Measurements from ENCODE around the gene ACOXL. TPM values are rescaled to one million over a fixed set of nuclear protein-coding genes. Genes with fewer than 3 reads are reported as not detected.

Gene ACOXL
- polyA plus RNA-seq, 3 donors = 0.35 TPM; not detected in 2

DNA sequence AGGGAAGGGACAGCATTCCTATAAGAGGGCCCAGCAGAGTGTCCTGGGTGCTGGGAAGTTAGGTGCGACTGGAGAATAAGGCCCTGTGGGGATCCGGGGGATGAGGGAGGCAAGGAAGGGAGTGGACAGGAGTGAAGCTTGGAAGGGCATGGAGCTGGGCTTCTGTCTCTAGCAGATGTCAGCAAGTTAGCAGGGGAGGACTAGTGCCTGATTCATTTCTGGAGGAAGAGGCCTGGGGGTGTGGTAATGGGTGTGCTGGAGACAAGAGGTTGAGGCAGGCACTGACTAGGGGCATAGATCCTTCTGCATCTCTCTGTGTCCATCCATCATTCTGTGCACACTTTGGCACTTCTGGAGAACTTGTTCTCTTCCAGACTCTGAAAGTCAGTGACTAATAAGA, 134.7 kb downstream of the ACOXL start:
- DNase-seq = no peak
- Histone ChIP-seq H3K27me3 (ENCODE audit: control insufficient read depth in 2 of 2, insufficient read depth in 2 of 2, low read length in 2 of 2) (no peaks in the 10 kb centered on the region), H3K4me1 (ENCODE audit: control insufficient read depth in 1 of 2, insufficient read depth in 2 of 2, low read length in 2 of 2) (peaks cover 7 to 8% of the 10 kb centered on the region in 2 donors), H3K27ac (ENCODE audit: low read depth in 1 of 2, low read length in 2 of 2) (no peak overlapping the region), H2AFZ (ENCODE audit: insufficient read depth, low read depth, low read length, poor library complexity, severe bottlenecking) (no peak overlapping the region), H3K9ac (ENCODE audit: insufficient read depth, low read length, poor library complexity, severe bottlenecking) (no peak overlapping the region), H3K4me2 (replicated peaks; ENCODE audit: extremely low read depth, low read length, poor library complexity, severe bottlenecking) (no peak overlapping the region), H4K20me1 (ENCODE audit: insufficient read depth, low read length) (no peaks in the 10 kb centered on the region), H3K9me3 (replicated peaks in 1 of 2; ENCODE audit: control insufficient read depth in 1 of 2, insufficient read depth in 1 of 2, low read length in 2 of 2) (no peaks in the 10 kb centered on the region), H3K79me2 (ENCODE audit: insufficient read depth, low read length) (no peaks in the 10 kb centered on the region), H3K36me3 (replicated peaks in 1 of 2; ENCODE audit: control insufficient read depth in 1 of 2, insufficient read depth in 2 of 2, low read length in 2 of 2) (no peaks in the 10 kb centered on the region), H3K4me3 (replicated peaks in 1 of 3; ENCODE audit: low read depth in 2 of 3, low read length in 3 of 3) (no peak overlapping the region)
- Mint-ChIP-seq H3K27ac (no peak overlapping the region), H3K4me1 (peaks cover 10% of the 10 kb centered on the region), H3K27me3 (ENCODE audit: low read depth in 3 of 3) (peaks cover 2 to 4% (median 3%) of the 10 kb centered on the region in 3 donors), H3K4me3 (no peak overlapping the region), H3K9me3 (no peaks in the 10 kb centered on the region), H3K36me3 (no peaks in the 10 kb centered on the region)
- 83% methylated on average over 1 of the region's 2 CpGs for WGBS (ENCODE audit: insufficient coverage)
- TF ChIP-seq, protein P1, sequence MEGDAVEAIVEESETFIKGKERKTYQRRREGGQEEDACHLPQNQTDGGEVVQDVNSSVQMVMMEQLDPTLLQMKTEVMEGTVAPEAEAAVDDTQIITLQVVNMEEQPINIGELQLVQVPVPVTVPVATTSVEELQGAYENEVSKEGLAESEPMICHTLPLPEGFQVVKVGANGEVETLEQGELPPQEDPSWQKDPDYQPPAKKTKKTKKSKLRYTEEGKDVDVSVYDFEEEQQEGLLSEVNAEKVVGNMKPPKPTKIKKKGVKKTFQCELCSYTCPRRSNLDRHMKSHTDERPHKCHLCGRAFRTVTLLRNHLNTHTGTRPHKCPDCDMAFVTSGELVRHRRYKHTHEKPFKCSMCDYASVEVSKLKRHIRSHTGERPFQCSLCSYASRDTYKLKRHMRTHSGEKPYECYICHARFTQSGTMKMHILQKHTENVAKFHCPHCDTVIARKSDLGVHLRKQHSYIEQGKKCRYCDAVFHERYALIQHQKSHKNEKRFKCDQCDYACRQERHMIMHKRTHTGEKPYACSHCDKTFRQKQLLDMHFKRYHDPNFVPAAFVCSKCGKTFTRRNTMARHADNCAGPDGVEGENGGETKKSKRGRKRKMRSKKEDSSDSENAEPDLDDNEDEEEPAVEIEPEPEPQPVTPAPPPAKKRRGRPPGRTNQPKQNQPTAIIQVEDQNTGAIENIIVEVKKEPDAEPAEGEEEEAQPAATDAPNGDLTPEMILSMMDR (IDR thresholded peaks at IDR 0.05) = no peak
- intact Hi-C loops (cut with micrococcal nuclease) = no loop called here

- TF ChIP-seq, protein P1 (IDR thresholded peaks at IDR 0.05) = no peak
- Histone ChIP-seq H3K4me2 (replicated peaks; ENCODE audit: extremely low read depth, low read length, poor library complexity, severe bottlenecking) (no peak overlapping the region), H3K27ac (ENCODE audit: low read depth in 1 of 2, low read length in 2 of 2) (no peak overlapping the region), H4K20me1 (ENCODE audit: insufficient read depth, low read length) (no peaks in the 10 kb centered on the region), H2AFZ (ENCODE audit: insufficient read depth, low read depth, low read length, poor library complexity, severe bottlenecking) (no peak overlapping the region), H3K79me2 (ENCODE audit: insufficient read depth, low read length) (no peaks in the 10 kb centered on the region), H3K36me3 (replicated peaks in 1 of 2; ENCODE audit: control insufficient read depth in 1 of 2, insufficient read depth in 2 of 2, low read length in 2 of 2) (no peaks in the 10 kb centered on the region), H3K9ac (ENCODE audit: insufficient read depth, low read length, poor library complexity, severe bottlenecking) (no peak overlapping the region), H3K4me3 (replicated peaks in 1 of 3; ENCODE audit: low read depth in 2 of 3, low read length in 3 of 3) (no peak overlapping the region), H3K9me3 (replicated peaks in 1 of 2; ENCODE audit: control insufficient read depth in 1 of 2, insufficient read depth in 1 of 2, low read length in 2 of 2) (no peaks in the 10 kb centered on the region), H3K4me1 (ENCODE audit: control insufficient read depth in 1 of 2, insufficient read depth in 2 of 2, low read length in 2 of 2) (peaks cover under 1 to 2% of the 10 kb centered on the region in 2 donors), H3K27me3 (ENCODE audit: control insufficient read depth in 2 of 2, insufficient read depth in 2 of 2, low read length in 2 of 2) (no peaks in the 10 kb centered on the region)
- WGBS (ENCODE audit: insufficient coverage) = 100% methylated on average over 1 of the region's 5 CpGs
- H3K27ac Mint-ChIP-seq = no peak overlapping the region
- peaks cover 2 to 5% (median 2%) of the 10 kb centered on the region in 3 donors for H3K27me3 Mint-ChIP-seq (ENCODE audit: low read depth in 3 of 3)
- no peak overlapping the region for H3K4me3 Mint-ChIP-seq
- no peak for DNase-seq
- H3K36me3 Mint-ChIP-seq = no peaks in the 10 kb centered on the region
- H3K9me3 Mint-ChIP-seq = no peaks in the 10 kb centered on the region
- intact Hi-C loops (cut with micrococcal nuclease) = no loop called here
- H3K4me1 Mint-ChIP-seq = peaks cover 4% of the 10 kb centered on the region
Measured at GRCh38 chr2:110868971-110869370, 136.6 kb downstream of the ACOXL start.
